HG03460 (cell line): ENCODE results near the gene OR4A47.
"Not testable (repeated sequence)": the region's sequence is repeated elsewhere in the genome, so short reads cannot be mapped to it uniquely, and the experiment has no call there.

Experiments used
- ATAC-seq: cut with Tn5 transposase; IDR thresholded peaks from one replicate; pipeline ENCODE4 v1.9.1; 2021; ENCODE audit not compliant: unreplicated experiment

Gene OR4A47, protein sequence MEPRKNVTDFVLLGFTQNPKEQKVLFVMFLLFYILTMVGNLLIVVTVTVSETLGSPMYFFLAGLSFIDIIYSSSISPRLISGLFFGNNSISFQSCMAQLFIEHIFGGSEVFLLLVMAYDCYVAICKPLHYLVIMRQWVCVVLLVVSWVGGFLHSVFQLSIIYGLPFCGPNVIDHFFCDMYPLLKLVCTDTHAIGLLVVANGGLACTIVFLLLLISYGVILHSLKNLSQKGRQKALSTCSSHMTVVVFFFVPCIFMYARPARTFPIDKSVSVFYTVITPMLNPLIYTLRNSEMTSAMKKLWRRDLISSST

DNA sequence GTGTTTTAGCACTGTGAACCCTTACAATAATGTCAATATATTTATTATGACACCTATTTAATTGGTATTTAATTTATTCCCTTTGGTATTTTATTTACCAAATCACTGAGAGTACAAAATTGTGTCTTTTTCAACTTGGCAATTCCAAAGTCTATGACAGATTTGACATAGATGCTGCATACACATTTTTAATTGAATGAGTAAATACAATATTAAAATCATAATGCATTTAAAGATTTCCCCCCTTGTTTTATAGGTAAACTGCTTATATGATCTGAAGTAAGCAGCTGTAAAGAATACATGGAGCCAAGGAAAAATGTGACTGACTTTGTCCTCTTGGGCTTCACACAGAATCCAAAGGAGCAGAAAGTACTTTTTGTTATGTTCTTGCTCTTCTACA lies at the start of gene OR4A47:
OR4A47 (plus strand) TSS at position 301 of the 400 bp plus-strand sequence; CDS start at position 301, 0 bp downstream.
- not testable (repeated sequence) for ATAC-seq

DNA sequence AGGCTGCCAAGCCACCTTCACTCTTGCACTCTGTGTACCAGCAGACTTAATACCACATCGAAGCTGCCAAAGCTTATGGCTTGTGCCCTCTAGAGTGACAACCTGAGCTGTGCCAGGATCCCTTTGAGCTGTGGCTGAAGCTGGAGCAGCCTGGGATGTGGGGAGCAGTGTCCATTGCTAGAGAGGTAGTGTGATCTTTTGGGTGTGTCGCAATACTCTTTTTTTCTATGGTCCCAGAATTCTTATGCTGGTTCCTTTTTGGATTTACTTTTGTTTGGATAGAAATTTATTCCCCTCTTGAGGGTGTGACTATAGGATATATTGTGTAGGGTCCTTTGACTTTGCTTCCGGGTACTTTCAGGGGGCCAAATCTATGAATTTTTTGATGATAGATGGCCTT lies 32.7 kb upstream of the OR4A47 start:
- not testable (repeated sequence) for ATAC-seq

DNA sequence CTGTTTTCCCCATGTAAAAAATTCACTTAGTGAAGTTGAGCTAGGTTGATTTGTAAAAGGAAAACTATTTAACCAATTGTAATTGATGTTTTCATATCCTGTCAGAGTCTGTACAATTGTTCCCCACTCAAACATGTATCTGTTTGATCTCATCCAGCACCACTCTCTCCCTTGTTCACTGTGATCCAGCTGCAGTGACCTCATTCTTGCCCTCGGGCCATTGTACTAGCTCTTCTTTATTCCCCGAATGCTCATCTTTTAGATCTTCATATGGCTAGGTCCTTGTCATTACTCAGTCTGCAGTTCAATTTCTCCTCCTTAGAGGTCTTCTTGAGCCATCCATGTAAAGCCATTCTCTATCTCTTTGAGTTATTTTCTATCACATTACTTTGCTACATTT lies 14.6 kb upstream of the OR4A47 start:
- ATAC-seq, result not testable (repeated sequence)

DNA sequence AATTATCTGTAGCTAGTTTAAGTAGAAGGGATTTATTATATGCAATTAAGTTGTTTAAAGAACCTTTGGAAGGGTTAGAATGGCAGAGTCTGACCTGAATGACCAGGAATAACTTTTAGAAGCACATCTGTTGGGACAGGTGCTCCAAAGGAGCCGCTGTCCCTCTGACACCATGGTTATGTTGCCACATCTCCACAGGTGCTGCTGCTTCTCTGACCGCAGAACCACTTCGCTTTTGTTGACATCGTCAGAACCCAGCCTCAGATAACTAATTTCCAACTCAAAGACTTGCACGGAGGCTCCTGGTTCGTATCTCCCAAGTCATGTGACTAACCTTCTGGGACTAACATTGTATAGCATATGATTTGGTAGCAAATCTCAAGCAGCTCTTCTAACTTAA lies 13.9 kb upstream of the OR4A47 start:
- not testable (repeated sequence) for ATAC-seq

DNA sequence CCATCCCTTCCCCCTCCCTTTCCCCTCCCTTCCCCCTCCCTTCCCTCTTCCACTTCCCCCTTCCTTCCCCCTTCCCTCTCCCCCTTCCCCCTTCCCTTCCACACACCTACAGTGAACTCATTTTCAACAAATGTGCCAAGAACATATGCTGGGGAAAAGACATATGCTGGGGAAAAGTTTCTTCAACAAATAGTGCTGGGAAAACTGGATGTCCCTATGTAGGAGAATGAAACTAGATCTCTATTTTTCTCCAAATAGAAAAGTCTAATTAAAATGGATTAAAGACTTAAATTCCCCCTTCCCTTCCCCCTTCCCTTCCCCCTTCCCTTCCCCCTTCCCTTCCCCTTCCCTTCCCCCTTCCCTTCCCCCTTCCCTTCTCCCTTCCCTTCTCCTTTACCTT lies 17.6 kb downstream of the OR4A47 start:
- not testable (repeated sequence) for ATAC-seq

DNA sequence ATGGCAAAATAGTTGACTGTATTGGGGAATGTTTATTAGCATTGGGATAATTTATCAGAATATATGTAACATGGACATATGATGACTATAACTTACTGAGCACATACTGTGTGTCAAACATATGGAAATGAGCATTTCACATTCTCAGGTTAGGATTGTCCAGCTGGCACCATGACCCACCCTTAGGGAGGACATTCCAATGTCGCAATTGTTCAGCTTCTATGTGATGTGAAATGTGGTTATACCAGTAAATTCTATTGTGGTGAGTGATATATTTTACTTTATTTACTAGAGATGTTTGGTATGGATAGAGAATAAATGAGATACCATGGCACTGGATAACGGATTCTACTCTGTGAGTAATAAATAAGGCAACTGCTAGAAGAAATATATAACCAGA lies 50.4 kb downstream of the OR4A47 start:
- no peak for ATAC-seq
